K562 (cell line): ENCODE data around the gene TCF4. TPM values are rescaled to one million over a fixed set of nuclear protein-coding genes. Genes with fewer than 3 reads are reported as not detected.
A peak's percentile ranks its signal among the peaks of the same experiment; 100 is the strongest.

Experiments used
- ATAC-seq: fragments of 200-7000 bp; cut with Tn5 transposase; 3 replicates; pipeline ENCODE4 v1.9.1; 2020; ENCODE audit warnings: moderate library complexity
- BruUV-seq: library from RNA; stranded (reverse); fragments of 400-500 nt; replicated peaks from 2 replicates; lab custom pipeline; 2021; lab: Mats Ljungman, UMichigan
- CTCF ChIA-PET: fragments of 300-600 bp; formaldehyde crosslinking; extraction: SDS; loops from one replicate; lab custom pipeline; 2021; ENCODE audit warnings: low intra/inter-chr PET ratio; lab: Yijun Ruan, JAX
- POLR2A ChIA-PET: fragments of 300-600, 350-650 bp; sonication (Branson Sonifier 250); formaldehyde crosslinking; extraction: SDS; loops from one replicate; lab custom pipeline; 2021; ENCODE audit warnings: antibody characterized with exemption, inconsistent platforms; lab: Yijun Ruan, JAX
- DNase-seq, 4 experiments: peaks; one replicate each; pipeline versions ENCODE4 v3.0.0 to v3.0.0-alpha.2; 2011 to 2018; ENCODE audit warnings: low spot score in 3 of 4, mixed read lengths in 3 of 4; ENCODE audit errors: extremely low read depth in 1 of 4
- FAIRE-seq: peaks from 2 replicates; lab custom pipeline; 2011; peaks lifted over from hg19 to GRCh38; lab: Jason Lieb, UNC
- H2AFZ ChIP-seq: 2 replicates; pipeline ENCODE4 v1.6.0; 2011; ENCODE audit warnings: low read depth, low read length, control low read depth, inconsistent platforms
- H3K27ac ChIP-seq: fragments of 200-600 bp; 3 replicates; pipeline ENCODE4 v1.8.0; 2011; ENCODE audit warnings: low read depth, mild to moderate bottlenecking, control low read depth, inconsistent platforms, low read length, moderate library complexity, mixed read lengths; ENCODE audit errors: extremely low read depth
- H3K27me3 ChIP-seq, 2 experiments: fragments of 300-600 bp in 1 of 2; 2 replicates in 1 of 2; 3 replicates in 1 of 2; pipeline versions ENCODE4 v1.6.0 to v1.8.0; 2011; ENCODE audit warnings: inconsistent platforms in 2 of 2, low read length in 2 of 2, mild to moderate bottlenecking in 1 of 2, mixed read lengths in 1 of 2, moderate library complexity in 1 of 2; ENCODE audit not compliant: control insufficient read depth in 2 of 2, insufficient read depth in 2 of 2
- H3K36me3 ChIP-seq: fragments of 300-600 bp; 3 replicates; pipeline ENCODE4 v1.8.0; 2011; ENCODE audit warnings: mild to moderate bottlenecking, low read length, inconsistent platforms; ENCODE audit not compliant: control insufficient read depth, insufficient read depth
- H3K4me1 ChIP-seq, 2 experiments: fragments of 200-600 bp in 1 of 2; replicated peaks in 1 of 2; 2 replicates in 1 of 2; 3 replicates in 1 of 2; pipeline versions ENCODE4 v1.5.1 to v1.8.0; 2011; ENCODE audit warnings: inconsistent platforms in 2 of 2, low read length in 2 of 2, mild to moderate bottlenecking in 1 of 2, mixed read lengths in 1 of 2, moderate library complexity in 1 of 2; ENCODE audit not compliant: control insufficient read depth in 2 of 2, insufficient read depth in 2 of 2
- H3K4me2 ChIP-seq: 2 replicates; pipeline ENCODE4 v1.6.1; 2011; ENCODE audit warnings: low read length, control low read depth, inconsistent platforms, mixed read lengths; ENCODE audit not compliant: insufficient read depth
- H3K4me3 ChIP-seq: fragments of 200-600 bp; sonication (generic), shearing (Covaris generic); 2 replicates; pipeline ENCODE4 v1.5.1; 2016; ENCODE audit warnings: control low read depth, inconsistent platforms
- H3K79me2 ChIP-seq: fragments of 200-600 bp; 3 replicates; pipeline ENCODE4 v1.8.0; 2011; ENCODE audit warnings: low read length, inconsistent platforms; ENCODE audit not compliant: control insufficient read depth, insufficient read depth
- H3K9ac ChIP-seq, 2 experiments: 2 replicates each; pipeline versions ENCODE4 v1.6.0 to v1.6.1; 2011; ENCODE audit warnings: low read depth in 2 of 2, low read length in 2 of 2, control low read depth in 1 of 2, inconsistent platforms in 1 of 2, mild to moderate bottlenecking in 1 of 2, mixed read lengths in 1 of 2; ENCODE audit not compliant: insufficient read depth in 1 of 2
- H3K9me1 ChIP-seq: one replicate; pipeline ENCODE4 v1.6.0; 2011; ENCODE audit warnings: inconsistent platforms, mild to moderate bottlenecking, low read length, moderate library complexity; ENCODE audit not compliant: control insufficient read depth, insufficient read depth
- H3K9me3 ChIP-seq: replicated peaks from 2 replicates; pipeline ENCODE4 v1.5.1; 2011; ENCODE audit warnings: low read depth, low read length, inconsistent platforms; ENCODE audit not compliant: control insufficient read depth, insufficient read depth
- H4K20me1 ChIP-seq: replicated peaks from 2 replicates; pipeline ENCODE4 v1.6.1; 2011; ENCODE audit warnings: low read length, inconsistent platforms, mixed read lengths; ENCODE audit not compliant: control insufficient read depth, insufficient read depth
- CEBPG ChIP-seq, 3 experiments: fragments of 200-800 bp in 1 of 3; sonication (Bioruptor generic) in 1 of 3; sonication (generic) in 1 of 3; formaldehyde crosslinking in 1 of 3; IDR thresholded peaks in 2 of 3; conservative IDR thresholded peaks in 1 of 3; 2 replicates each; pipeline versions ENCODE4 v1.6.1 to v1.8.0; 2016 to 2022; ENCODE audit warnings: missing compliant biosample characterization in 2 of 3, missing genetic modification characterization in 2 of 3, mild to moderate bottlenecking in 1 of 3, missing genetic modification reagents in 1 of 3
- CHD4 ChIP-seq: fragments of 200-600 bp; sonication (generic); IDR thresholded peaks from 3 replicates; pipeline ENCODE4 v1.6.1; 2012; ENCODE audit warnings: low read depth, mild to moderate bottlenecking, mixed read lengths, low read length, inconsistent platforms; ENCODE audit not compliant: insufficient read depth, insufficient replicate concordance, poor library complexity, severe bottlenecking
- SMARCA4 ChIP-seq: fragments of 450-650 bp; IDR thresholded peaks from 2 replicates; pipeline ENCODE4 v1.6.1; 2016
- SNRNP70 ChIP-seq: fragments of 200-400 bp; formaldehyde crosslinking; optimal IDR thresholded peaks from 2 replicates; pipeline ENCODE3; 2017; ENCODE audit warnings: low read depth, low read length
- STAT5A ChIP-seq: IDR thresholded peaks from 2 replicates; pipeline ENCODE4 v1.6.1; 2012; ENCODE audit warnings: low read length, inconsistent platforms, borderline replicate concordance
- TCF3 ChIP-seq: sonication (generic); formaldehyde crosslinking; IDR thresholded peaks from 2 replicates; pipeline ENCODE4 v1.4.0; 2020; ENCODE audit warnings: mild to moderate bottlenecking, missing genetic modification reagents
- WGBS: fragments of 100-300 bp; shearing (Covaris generic); methylation state at CpG from one replicate; pipeline ENCODE4 v1.1.6; 2016; ENCODE audit warnings: low coverage, mixed read lengths; ENCODE audit not compliant: insufficient coverage; ENCODE audit errors: missing lambda C conversion rate; 5-methylcytosine and 5-hydroxymethylcytosine counted together
- in situ Hi-C: fragments of 300-500 bp; cut with MboI; formaldehyde crosslinking; loops from 4 replicates; pipeline ENCODE4 v1.15.0; 2018; ENCODE audit warnings: inconsistent platforms, mixed read lengths
- intact Hi-C: fragments of 100-400 bp; cut with micrococcal nuclease; formaldehyde crosslinking; loops from 2 replicates; pipeline ENCODE4 v1.14.2; 2022
- polyA plus RNA-seq, 8 experiments: library from polyadenylated mRNA; depleted of rRNA in 4 of 8; stranded (reverse) in 5 of 8; unstranded in 3 of 8; fragments of >200 nt; fragmentation: Nextera tagmentation in 2 of 8; fragmentation: Illumina TruSeq in 1 of 8; extraction: Ambion mirVana in 2 of 8; extraction: Trizol in 1 of 8; gene quantifications; 2 replicates each; pipeline versions ENCODE4 v1.2.1 to v1.2.3, GENCODE V29; 2011 to 2014; ENCODE audit warnings: inconsistent platforms in 1 of 8, missing spikeins in 1 of 8
- total RNA-seq, 7 experiments: library from RNA; depleted of rRNA in 6 of 7; stranded (reverse); fragments of >200 nt in 6 of 7; fragmentation: Illumina TruSeq in 2 of 7; extraction: Trizol in 2 of 7; gene quantifications; 2 replicates each; pipeline versions ENCODE4 v1.2.1 to v1.2.3, GENCODE V29; 2011 to 2021; ENCODE audit warnings: low replicate concordance in 1 of 7
- TF ChIP-seq, protein P1 (sequence below): IDR thresholded peaks from 2 replicates; pipeline ENCODE4 v1.6.1; 2011; ENCODE audit warnings: borderline replicate concordance, low read depth, mild to moderate bottlenecking, moderate library complexity, low read length; ENCODE audit not compliant: insufficient read depth, poor library complexity, severe bottlenecking

The TCF4 gene
- total and polyA plus RNA-seq, 9 of the 15 experiments (the other 6 are each of a cell fraction or from before 2014, with no cell fraction given): 4.8 to 24.7 (median 15.2) TPM

DNA sequence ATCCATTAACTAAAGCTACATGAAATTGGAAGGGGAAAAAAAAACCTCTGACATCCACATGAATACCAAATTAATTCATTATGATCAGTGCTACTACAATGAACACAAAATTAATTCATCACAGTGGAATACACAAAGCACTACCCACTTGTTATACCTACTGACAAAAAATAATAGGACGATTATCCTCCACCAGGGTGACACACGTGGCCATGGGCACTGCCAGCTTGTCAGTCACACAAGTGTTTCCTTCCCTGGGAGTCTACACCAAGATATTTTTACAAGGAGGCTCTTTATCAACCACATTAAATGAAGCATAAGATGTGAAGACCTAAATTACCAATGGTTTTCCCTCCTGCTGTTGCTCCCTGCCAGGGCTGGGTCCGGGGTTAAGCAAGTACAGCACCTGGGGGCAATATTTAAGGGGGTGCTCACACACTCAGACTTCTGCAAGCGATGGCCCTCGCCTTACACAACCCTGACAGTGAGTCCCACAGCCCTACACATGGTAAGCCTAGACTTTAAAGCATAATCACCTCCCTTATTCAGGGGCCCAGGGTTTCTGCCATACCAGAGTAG lies 90.1 kb downstream of the TCF4 start (continued):
- TF ChIP-seq, protein P1, sequence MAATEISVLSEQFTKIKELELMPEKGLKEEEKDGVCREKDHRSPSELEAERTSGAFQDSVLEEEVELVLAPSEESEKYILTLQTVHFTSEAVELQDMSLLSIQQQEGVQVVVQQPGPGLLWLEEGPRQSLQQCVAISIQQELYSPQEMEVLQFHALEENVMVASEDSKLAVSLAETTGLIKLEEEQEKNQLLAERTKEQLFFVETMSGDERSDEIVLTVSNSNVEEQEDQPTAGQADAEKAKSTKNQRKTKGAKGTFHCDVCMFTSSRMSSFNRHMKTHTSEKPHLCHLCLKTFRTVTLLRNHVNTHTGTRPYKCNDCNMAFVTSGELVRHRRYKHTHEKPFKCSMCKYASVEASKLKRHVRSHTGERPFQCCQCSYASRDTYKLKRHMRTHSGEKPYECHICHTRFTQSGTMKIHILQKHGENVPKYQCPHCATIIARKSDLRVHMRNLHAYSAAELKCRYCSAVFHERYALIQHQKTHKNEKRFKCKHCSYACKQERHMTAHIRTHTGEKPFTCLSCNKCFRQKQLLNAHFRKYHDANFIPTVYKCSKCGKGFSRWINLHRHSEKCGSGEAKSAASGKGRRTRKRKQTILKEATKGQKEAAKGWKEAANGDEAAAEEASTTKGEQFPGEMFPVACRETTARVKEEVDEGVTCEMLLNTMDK: no peak
- TF ChIP-seq CHD4: no peak
- TF ChIP-seq TCF3 (CRISPR knock-in tag): no peak
- TF ChIP-seq STAT5A: no peak

DNA sequence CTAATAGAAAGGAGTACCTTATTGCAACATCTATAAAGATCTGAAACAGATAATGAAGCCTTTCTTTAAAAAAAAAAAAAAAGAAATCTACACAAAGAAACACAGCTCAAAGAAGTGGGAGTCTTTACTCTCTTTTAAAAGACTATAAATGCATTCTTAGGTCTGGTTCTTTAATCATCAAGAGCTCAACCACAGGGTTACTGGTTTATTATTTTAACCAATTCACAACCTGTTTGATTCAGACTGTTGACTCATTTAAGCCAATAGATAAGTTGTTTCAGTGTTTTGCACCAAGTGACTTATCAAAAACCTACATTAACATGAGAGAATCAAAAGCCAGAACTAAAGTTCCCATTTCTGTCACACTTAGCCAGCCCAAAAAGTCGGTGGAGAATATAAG lies 93.1 kb downstream of the TCF4 start:
- intact Hi-C loops (no loop called here), in situ Hi-C loops (no loop called here)
- Histone ChIP-seq H3K79me2 (no peaks in the 10 kb centered on the region), H3K4me3 (no peak overlapping the region), H3K9me1 (no peaks in the 10 kb centered on the region), H3K27ac (no peak overlapping the region), H2AFZ (no peak overlapping the region), H3K27me3 (no peaks in the 10 kb centered on the region), H4K20me1 (no peaks in the 10 kb centered on the region; the same call in 1 of the 2 replicates), H3K4me1 (no peaks in the 10 kb centered on the region; a peak in 1 of 5 replicates), H3K4me2 (no peak overlapping the region), H3K36me3 (no peaks in the 10 kb centered on the region), H3K9ac (no peak overlapping the region), H3K9me3 (no peaks in the 10 kb centered on the region)
- DNase-seq (no peak), FAIRE-seq (no peak), ATAC-seq (no peak)
- ChIA-PET POLR2A (no interaction called here), CTCF (interaction anchor here (0.7 kb wide), 1 partner anchor 81 kb away, joined by 5 read pairs; no protein-coding TSS in a partner anchor)
- WGBS: 60% methylated on average over 1 of the region's 1 CpG
- BruUV-seq: no TSS peak
- no peak for TF ChIP-seq SMARCA4
- no peak for TF ChIP-seq SNRNP70
- TF ChIP-seq CEBPG (CRISPR knock-in tag; IDR thresholded peaks at IDR 0.05): no peak
- peak in 1 of 2 experiments; percentile 52; a peak in 2 of 4 replicates for TF ChIP-seq CEBPG (tag; conservative IDR thresholded peaks at IDR 0.05 in 1 of 2, IDR thresholded peaks at IDR 0.05 in 1 of 2)
